Bronchial epithelial cell (primary cell): ENCODE measurements around the gene ZNF142. TPM values are rescaled to one million over a fixed set of nuclear protein-coding genes. Genes with fewer than 3 reads are reported as not detected.
A peak's percentile ranks its signal among the peaks of the same experiment; 100 is the strongest.

ENCODE experiments used
- DNase-seq: peaks from one replicate; pipeline ENCODE4 v3.0.0-alpha.2; 2010; ENCODE audit warnings: low read depth
- FAIRE-seq: peaks from 2 replicates; lab custom pipeline; 2011; peaks lifted over from hg19 to GRCh38; lab: Jason Lieb, UNC
- H3K27me3 ChIP-seq: 2 replicates; pipeline ENCODE4 v1.5.1; 2011; ENCODE audit warnings: low read length; ENCODE audit not compliant: control insufficient read depth, insufficient read depth
- H3K36me3 ChIP-seq: 2 replicates; pipeline ENCODE4 v1.5.1; 2011; ENCODE audit warnings: low read length; ENCODE audit not compliant: control insufficient read depth, insufficient read depth
- H3K4me3 ChIP-seq: 2 replicates; pipeline ENCODE4 v1.5.1; 2011; ENCODE audit warnings: mild to moderate bottlenecking, low read depth, low read length, control low read depth
- CTCF ChIP-seq: IDR thresholded peaks from 2 replicates; pipeline ENCODE4 v1.5.1; 2011; ENCODE audit warnings: mild to moderate bottlenecking, moderate library complexity, low read length, control low read depth, inconsistent platforms; ENCODE audit not compliant: insufficient read depth, severe bottlenecking
- total RNA-seq: library from RNA; depleted of rRNA; stranded (reverse); fragments of >200 nt; gene quantifications from 2 replicates; pipeline ENCODE4 v1.2.1, GENCODE V29; 2014

ZNF142 gene
- total RNA-seq, 1 donor from 2014 or later: 4.2 TPM

DNA sequence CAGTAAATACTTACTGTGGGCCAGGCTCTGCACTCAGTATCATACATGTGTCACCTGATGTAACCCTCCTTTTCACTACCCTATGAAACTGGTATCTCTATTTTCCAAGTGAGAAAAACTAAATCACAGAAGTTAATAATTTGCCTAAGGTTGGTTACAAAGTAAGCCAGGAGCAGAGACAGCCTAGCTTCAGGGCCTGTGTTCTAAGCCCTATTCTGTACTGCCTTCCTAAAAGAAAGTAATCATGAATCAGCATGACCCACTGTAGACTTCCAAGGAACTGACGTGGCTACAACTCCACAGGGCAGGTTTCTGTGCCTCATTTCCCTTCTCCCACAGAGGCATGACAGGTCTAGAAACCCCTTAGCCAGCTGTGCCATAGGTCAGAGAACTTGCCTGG is 14.3 kb downstream of the ZNF142 start:
- Histone ChIP-seq H3K27me3 (no peaks in the 10 kb centered on the region), H3K36me3 (peaks cover 54% of the 10 kb centered on the region), H3K4me3 (no peak overlapping the region)
- peak; percentile 93 for DNase-seq
- no peak for FAIRE-seq
- no peak for TF ChIP-seq CTCF

- no peak overlapping the region for H3K4me3 ChIP-seq
- H3K36me3 ChIP-seq: peaks cover 54% of the 10 kb centered on the region
- no peak for TF ChIP-seq CTCF
- H3K27me3 ChIP-seq: no peaks in the 10 kb centered on the region
- FAIRE-seq (no peak), DNase-seq (no peak)
Observed at GRCh38 chr2:218644721-218645120, 14.7 kb downstream of the ZNF142 start.

- FAIRE-seq (no peak), DNase-seq (peak; percentile 56)
- Histone ChIP-seq H3K27me3 (no peaks in the 10 kb centered on the region), H3K36me3 (peaks cover 50% of the 10 kb centered on the region), H3K4me3 (no peak overlapping the region)
- TF ChIP-seq CTCF: no peak
Observed at GRCh38 chr2:218643751-218644310, 15.6 kb downstream of the ZNF142 start.

- peaks cover 46% of the 10 kb centered on the region for H3K36me3 ChIP-seq
Observed at GRCh38 chr2:218642786-218643185, 16.6 kb downstream of the ZNF142 start.

DNA sequence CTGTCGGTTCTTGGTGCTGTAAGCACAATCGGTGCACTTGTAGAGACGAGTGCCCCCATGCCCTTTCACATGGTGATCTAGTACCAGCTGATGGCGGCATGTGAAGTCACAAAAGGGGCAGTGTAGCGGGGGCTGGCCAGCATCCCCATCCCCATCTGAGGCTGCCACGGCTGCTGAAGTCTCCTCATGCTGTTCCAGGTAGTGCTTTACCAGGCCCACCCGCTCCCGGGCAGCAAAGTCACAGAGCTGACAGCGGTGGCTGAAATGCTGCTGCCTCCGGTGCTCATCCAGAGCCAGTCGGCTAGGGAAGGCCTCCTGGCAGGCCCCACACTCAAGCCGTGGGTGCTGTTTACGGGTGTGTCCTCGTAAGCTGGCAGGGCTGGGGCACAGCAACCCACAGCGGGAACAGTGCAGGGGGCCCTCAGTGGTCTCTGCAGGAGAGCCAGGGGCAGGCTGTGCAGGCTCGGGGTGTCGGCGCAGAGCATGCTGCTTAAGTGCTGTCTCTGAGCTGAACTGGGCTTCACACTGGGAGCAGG is 17.2 kb downstream of the ZNF142 start:
- peaks cover 45% of the 10 kb centered on the region for H3K36me3 ChIP-seq

More at GRCh38 chr2:218642786-218643185, 16.6 kb downstream of the ZNF142 start:
- FAIRE-seq (no peak), DNase-seq (no peak)
- no peak for TF ChIP-seq CTCF
- H3K4me3 ChIP-seq: no peak overlapping the region
- H3K27me3 ChIP-seq: no peaks in the 10 kb centered on the region

More for the DNA sequence above, 17.2 kb downstream of the ZNF142 start:
- FAIRE-seq: no peak
- no peaks in the 10 kb centered on the region for H3K27me3 ChIP-seq
- DNase-seq: no peak
- TF ChIP-seq CTCF: no peak
- no peak overlapping the region for H3K4me3 ChIP-seq
